Fibroblast of skin of scalp (primary cell): ENCODE results near the gene SNX27.
"Not testable (repeated sequence)": the region's sequence is repeated elsewhere in the genome, so short reads cannot be mapped to it uniquely, and the experiment has no call there.

Experiments
- DNase-seq: peaks from one replicate; pipeline ENCODE4 v3.0.0-alpha.2; 2013

The SNX27 gene

GRCh38 chr1:151641229-151641628, 29.4 kb downstream of the SNX27 start:
- DNase-seq = no peak

- DNase-seq = not testable (repeated sequence)
Measured at GRCh38 chr1:151643085-151643484, 31.2 kb downstream of the SNX27 start.

- peak; percentile 20 for DNase-seq
Measured at GRCh38 chr1:151644001-151644400, 32.2 kb downstream of the SNX27 start.

- DNase-seq = peak; percentile 48
Measured at GRCh38 chr1:151653397-151653796, 41.5 kb downstream of the SNX27 start.

GRCh38 chr1:151655371-151655770, 43.5 kb downstream of the SNX27 start:
- no peak for DNase-seq

GRCh38 chr1:151661751-151662150, 49.9 kb downstream of the SNX27 start:
- DNase-seq = no peak

- DNase-seq = no peak
Measured at GRCh38 chr1:151668090-151668489, 56.2 kb downstream of the SNX27 start.

GRCh38 chr1:151670036-151670675, 58.3 kb downstream of the SNX27 start:
- not testable (repeated sequence) for DNase-seq

GRCh38 chr1:151673407-151673806, 61.6 kb downstream of the SNX27 start:
- DNase-seq = no peak

- DNase-seq = peak; percentile 32
Measured at GRCh38 chr1:151680391-151680790, 68.5 kb downstream of the SNX27 start.

GRCh38 chr1:151680826-151681225, 69.0 kb downstream of the SNX27 start:
- peak; percentile 92 for DNase-seq

- DNase-seq = peak; percentile 60
Measured at GRCh38 chr1:151681923-151682322, 70.1 kb downstream of the SNX27 start.

GRCh38 chr1:151682901-151683300, 71.1 kb downstream of the SNX27 start:
- not testable (repeated sequence) for DNase-seq

- no peak for DNase-seq
Measured at GRCh38 chr1:151684128-151684527, 72.3 kb downstream of the SNX27 start.

GRCh38 chr1:151686561-151686960, 74.7 kb downstream of the SNX27 start:
- DNase-seq = no peak

- no peak for DNase-seq
Measured at GRCh38 chr1:151689494-151689893, 77.6 kb downstream of the SNX27 start.

- DNase-seq = no peak
Measured at GRCh38 chr1:151692226-151692625, 80.4 kb downstream of the SNX27 start.

- DNase-seq = peak; percentile 42
Measured at GRCh38 chr1:151693057-151693651, 81.3 kb downstream of the SNX27 start.

GRCh38 chr1:151701515-151701914, 89.7 kb downstream of the SNX27 start:
- no peak for DNase-seq

GRCh38 chr1:151702936-151703335, 91.1 kb downstream of the SNX27 start:
- no peak for DNase-seq

GRCh38 chr1:151703813-151704212, 92.0 kb downstream of the SNX27 start:
- DNase-seq = no peak

- DNase-seq = no peak
Measured at GRCh38 chr1:151704246-151704645, 92.4 kb downstream of the SNX27 start.

- no peak for DNase-seq
Measured at GRCh38 chr1:151705146-151705545, 93.3 kb downstream of the SNX27 start.

GRCh38 chr1:151705753-151706463, 94.1 kb downstream of the SNX27 start:
- peak; percentile 8 for DNase-seq
